Right hindlimb (tissue), 1 donor: ENCODE data around the gene KPNB1.
"Not testable (repeated sequence)": the region's sequence is repeated elsewhere in the genome, so short reads cannot be mapped to it uniquely, and the experiment has no call there.

Experiments
- DNase-seq: peaks from one replicate; pipeline ENCODE4 v3.0.0-alpha.2; 2018

Gene KPNB1

GRCh38 chr17:47682727-47683126 is 33.0 kb downstream of the KPNB1 start:
- not testable (repeated sequence) for DNase-seq

DNA sequence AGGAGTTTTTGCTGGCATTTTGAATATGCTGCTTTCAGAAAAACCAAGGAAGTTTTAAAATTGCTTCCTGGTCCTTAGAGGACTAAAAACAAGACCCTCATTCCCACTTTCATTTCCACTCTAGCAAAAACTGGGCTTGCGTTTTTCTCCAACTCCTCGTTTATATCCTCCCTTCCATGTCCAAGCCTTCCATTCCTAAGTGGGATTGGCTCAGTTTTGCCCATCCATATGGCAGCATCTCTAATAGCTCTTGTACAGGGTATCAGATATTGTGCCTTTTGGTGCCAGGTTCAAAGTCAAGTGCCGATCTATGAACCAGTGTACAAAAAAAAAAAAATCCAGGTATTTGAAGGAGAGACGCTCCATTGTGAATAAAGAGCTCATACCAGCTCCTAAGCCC is 34.3 kb downstream of the KPNB1 start:
- no peak for DNase-seq

- no peak for DNase-seq
Observed at GRCh38 chr17:47684535-47685193, 34.9 kb downstream of the KPNB1 start.

GRCh38 chr17:47685556-47686275 is 36.0 kb downstream of the KPNB1 start:
- no peak for DNase-seq

DNA sequence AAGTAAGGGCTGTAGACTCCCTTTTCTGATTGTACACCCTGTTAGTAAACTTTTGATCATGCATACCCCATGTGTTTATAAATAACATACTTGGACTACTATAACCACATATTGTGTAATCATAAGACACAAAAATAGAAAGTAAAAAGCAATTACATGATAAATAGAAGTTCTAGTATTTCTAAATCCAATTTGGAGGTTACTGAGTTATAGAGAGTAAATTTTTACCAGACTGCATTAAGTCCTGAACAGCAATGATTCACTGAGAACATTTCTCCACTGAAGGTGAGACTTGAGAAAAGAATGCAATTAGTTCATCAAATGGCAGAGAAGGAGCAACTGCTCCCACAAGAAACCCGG is 36.5 kb downstream of the KPNB1 start:
- DNase-seq: no peak

- no peak for DNase-seq
Observed at GRCh38 chr17:47686664-47687327, 37.1 kb downstream of the KPNB1 start.

- no peak for DNase-seq
Observed at GRCh38 chr17:47687328-47687690, 37.6 kb downstream of the KPNB1 start.

DNA sequence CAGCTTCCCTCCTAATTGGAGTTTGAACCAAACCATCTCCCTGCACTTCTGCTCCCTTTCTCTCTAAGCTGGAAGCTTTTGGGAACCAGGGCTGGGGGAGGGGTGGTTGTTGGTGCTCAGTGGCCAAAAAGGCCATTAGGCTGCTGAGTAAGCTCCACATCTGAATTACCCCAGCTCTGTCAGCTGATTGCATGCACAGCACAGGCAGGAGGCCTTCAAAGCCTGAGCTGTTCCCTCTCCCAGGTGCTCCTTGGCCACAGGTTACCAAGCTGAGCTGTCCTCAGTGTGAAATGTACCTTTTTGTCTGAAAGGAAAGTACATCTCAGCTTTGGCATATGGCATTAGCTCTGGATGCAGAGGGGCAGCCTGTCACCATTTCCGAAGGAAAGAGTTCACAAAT is 38.0 kb downstream of the KPNB1 start:
- DNase-seq: no peak

GRCh38 chr17:47690121-47690520 is 40.4 kb downstream of the KPNB1 start:
- no peak for DNase-seq

DNA sequence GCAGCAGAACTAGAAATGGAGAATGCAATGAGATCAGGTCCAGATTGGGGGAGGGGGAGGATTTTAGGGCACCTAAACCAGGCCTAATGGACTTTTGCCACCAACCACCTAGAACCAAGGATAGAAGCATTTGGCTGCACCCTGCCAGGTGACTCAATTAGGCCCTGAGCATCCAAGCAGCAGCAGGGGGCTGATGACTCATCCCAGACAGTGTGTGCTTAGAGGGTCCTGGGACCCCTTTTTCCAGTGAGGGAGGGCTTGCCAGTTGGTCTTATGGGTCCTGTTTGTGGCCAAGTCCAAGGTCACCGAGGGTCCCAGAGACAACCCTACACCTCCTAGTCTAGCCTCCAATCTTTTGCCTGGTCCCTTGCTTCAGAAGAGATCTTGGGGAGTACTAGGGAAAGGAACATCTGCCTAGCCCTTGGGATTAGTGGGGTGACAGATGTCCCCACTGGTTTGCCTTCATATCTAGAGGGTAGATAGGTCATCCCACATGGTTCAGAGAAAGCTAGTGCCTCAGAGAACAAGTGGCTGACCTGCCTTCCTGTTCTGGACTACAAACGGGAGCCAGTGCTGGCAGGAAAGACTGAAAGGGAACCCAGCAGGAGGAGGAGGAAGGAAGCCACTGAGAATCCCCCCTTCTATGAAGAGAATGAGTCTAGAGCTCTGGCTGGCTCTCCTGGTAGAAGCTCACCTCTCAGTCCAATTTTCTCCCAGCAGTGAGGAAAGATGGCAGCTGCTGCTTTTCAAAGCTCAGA is 42.6 kb downstream of the KPNB1 start:
- DNase-seq: no peak

GRCh38 chr17:47692895-47693730 is 43.4 kb downstream of the KPNB1 start:
- no peak for DNase-seq

DNA sequence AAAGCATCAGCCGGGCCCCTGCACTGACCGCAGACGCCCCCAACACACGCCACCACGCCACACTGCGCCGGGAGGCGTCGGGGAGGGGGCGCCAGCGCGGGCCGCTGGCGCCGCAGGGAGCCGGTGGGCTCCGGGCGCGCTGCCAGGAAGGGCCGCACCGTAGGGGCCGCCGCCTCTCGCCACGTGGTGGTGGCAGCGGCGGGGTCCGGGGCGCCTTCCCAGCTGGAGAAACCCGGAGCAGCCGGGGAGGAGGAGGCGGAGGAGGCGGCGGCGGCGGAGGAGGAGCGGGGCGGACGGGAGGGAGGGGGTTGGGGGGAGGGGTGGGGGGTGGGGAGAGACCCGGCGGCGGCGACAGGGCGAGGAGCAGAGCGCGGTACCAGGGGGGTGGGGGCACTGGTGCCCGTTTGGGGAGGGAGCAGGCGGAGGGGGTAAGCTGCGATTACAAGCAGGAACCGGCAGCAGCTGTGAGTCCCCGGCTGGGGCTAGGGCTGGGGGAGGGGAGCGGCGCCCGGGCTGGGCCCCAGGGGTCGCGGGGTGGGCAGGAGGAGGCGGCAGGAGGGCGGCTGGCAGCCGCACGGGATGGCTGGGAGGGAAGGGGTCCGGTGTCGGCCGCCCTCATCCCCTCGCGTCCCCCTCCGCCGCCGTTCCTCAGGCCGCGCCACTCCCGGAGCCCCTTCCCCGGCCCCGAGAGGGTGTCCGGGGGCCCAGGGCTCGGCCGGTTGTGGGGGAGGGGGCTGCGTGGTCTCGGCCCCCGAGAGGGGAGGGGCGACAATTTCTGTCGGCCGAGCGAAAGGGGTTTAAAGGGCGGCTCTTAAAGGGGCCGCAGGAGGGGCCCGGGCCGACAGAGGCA is 44.2 kb downstream of the KPNB1 start, which contains the start of gene TBKBP1:
TSS of gene TBKBP1 (plus strand) at position 431 of the 850 bp plus-strand sequence. CDS start 1,952 bp downstream, outside the sequence.
- no peak for DNase-seq

DNA sequence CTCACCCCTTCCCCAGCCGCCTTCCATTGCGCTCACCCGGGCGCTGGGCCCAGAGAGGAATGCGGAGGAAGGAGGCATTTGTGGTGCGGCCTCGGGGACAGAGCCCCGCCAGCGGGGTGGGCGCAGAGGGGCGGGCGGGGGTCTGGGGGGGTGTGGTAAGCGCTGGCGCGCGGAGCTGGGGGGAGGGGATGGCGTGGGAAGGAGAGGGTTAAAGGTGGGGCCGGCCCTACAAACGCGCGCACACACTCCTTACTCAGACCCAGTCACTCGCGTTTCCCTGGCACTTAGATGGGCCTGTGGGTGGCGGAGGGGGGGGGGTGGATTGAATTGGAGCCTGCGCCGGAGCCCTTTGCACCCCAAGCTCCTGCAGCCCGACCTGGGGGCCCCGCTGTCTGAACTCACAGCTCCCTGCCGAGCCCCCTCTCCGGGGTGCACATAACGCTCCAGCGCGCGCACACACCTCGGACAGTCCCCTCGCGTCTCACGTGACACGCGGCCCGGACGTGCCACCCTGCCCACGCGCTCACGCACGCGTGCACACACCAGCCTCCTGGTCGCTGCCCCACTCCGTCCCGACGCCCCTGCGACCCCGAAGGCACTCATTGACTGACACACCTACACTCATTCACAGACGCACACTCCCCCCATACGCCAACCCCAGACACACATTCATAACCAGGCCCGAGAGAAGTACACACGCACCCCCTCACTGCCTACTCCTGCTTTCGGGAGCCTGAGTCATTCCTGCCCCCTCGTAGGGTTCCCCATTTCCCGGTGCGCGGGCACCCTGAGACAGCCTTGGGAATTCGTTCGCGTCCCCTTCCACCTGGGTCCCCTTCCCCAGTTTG is 45.1 kb downstream of the KPNB1 start:
- DNase-seq: peak; percentile 91

DNA sequence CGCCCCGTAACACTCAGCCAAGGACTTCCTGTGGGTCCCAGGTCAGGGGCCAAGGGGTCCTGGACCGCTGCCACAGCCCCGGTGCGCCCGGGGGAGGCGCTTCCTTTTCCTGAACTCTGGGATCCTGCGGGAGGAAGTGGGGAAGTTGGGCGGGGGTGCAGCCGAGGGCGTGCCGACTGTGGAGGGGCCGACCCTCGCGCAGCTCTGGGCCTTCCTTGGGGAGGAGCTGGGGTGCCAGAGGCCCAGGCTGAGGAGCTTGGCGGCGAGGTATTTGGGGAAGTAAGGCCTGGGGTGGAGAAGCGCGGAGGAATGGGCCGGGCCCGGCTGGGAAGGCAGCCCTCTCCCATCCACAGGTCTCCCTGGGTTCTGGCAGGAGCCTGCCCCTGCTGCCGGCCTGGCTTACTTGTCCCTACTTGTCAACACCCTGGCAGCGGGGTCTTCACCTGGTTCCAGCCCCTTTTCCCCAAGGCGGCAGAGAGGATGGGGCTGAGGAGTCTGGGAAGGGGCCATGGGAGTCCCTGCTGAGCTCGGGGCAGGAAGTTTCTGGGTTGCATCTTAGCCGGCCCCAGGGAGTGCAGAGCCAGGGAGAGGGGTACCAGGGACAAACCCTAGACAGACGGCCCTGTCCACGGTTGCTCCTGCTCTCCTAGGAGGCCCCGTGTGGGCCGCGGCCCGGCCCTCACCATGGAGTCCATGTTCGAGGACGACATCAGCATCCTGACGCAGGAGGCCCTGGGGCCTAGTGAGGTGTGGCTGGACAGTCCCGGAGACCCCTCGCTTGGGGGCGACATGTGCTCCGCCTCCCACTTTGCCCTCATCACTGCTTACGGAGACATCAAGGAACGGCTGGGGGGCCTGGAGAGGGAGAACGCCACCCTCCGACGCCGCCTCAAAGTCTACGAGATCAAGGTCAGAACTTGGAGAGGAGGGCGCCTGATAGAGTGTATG is 46.0 kb downstream of the KPNB1 start:
- DNase-seq: peak; percentile 74

DNA sequence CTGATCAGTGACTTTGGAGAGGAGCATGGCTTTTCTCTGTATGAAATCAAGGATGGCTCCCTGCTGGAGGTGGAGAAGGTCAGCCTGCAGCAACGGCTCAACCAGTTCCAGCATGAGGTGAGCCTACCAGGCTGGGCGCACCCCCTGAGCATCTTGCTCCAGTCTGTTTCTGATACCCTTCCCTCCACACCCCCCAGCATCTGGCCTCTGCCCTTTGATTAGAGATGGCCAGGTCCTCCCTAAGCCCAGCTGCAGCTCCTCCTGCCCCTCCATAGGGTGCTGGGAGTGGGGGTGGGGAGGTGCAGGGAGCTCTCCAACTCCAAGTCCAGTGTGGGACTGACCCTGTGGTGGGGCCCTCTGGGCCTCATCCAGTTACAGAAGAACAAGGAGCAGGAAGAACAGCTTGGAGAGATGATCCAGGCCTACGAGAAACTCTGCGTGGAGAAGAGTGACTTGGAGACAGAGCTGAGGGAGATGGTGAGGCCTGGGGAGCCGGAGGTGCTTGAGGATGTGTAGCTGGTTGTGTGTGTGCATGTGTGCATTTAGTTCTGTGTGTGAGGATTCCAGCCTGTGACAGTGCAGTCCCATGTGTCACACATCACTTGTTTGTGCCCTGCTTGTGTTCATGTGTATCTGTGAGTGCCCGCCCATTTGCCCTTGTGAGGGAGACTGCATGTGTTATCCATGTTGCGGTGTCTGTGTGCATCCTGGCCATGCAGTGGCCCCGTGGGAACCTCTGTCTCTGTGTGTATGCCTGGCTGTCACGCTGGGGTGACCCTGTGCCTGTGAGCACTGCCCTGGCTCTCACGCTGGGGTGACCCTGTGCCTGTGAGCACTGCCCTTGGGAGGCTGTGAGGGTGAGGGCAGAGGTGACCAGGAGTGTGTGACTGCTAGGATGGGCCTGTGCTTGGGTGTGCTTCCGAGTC is 47.3 kb downstream of the KPNB1 start:
- DNase-seq: no peak

DNA sequence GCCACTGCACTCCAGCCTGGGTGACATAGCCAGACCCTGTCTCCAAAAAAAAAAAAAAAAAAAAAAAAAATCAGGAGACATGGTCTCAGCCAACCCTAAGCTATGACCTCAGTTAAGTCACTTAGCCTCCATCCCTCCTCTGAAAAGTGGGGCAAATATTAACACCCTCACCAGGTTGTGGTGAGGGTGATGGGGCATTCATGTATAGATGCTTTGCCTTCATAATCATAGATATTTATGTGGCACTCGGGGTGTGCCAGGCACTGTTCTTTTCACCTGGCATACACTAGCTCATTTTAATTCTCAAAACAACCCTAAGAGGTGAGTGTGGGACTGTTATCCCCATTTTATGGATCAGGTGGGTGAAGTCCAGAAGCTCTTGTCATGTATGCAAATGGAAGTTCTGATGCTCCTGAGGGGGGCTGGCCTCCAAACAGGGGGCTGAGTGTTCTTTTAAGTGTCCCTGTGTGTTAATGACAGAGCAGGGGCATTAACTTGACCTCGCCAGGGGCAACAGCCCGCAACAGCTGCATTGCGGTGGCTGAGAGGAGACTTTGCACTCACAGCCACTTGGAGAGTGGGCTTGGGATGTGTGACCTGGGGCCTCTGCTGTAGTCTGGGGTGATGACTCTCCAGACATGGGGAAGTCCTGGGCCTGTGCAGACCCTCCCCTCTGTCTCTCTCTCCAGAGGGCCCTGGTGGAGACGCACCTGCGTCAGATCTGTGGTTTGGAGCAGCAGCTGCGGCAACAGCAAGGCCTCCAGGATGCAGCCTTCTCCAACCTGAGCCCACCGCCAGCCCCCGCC is 48.4 kb downstream of the KPNB1 start:
- DNase-seq: no peak
